K562 (cell line): ENCODE measurements around the gene HBEGF. TPM values are rescaled to one million over a fixed set of nuclear protein-coding genes. Genes with fewer than 3 reads are reported as not detected.

ENCODE experiments used
- BACH1 ChIP-seq: fragments of 200-800 bp; sonication (Bioruptor generic); IDR thresholded peaks from 2 replicates; pipeline ENCODE4 v1.6.1; 2016; ENCODE audit warnings: missing genetic modification characterization, missing compliant biosample characterization
- FOXA1 ChIP-seq: fragments of 450-650 bp; IDR thresholded peaks from 2 replicates; pipeline ENCODE4 v1.6.1; 2016; ENCODE audit warnings: mild to moderate bottlenecking, borderline replicate concordance
- KDM4B ChIP-seq, 2 experiments: fragments of 450-650 bp in 1 of 2; sonication (generic) in 1 of 2; IDR thresholded peaks; 2 replicates each; pipeline ENCODE4 v1.6.1; 2016 to 2017; ENCODE audit warnings: borderline replicate concordance in 2 of 2, antibody characterized with exemption in 1 of 2, low read depth in 1 of 2, mild to moderate bottlenecking in 1 of 2
- NR4A1 ChIP-seq, 2 experiments: fragments of 250-450 bp in 1 of 2; fragments of 450-650 bp in 1 of 2; sonication (Bioruptor Pico) in 1 of 2; IDR thresholded peaks; 2 replicates each; pipeline versions ENCODE4 v1.4.0 to v1.6.1; 2016 to 2020; ENCODE audit warnings: mild to moderate bottlenecking in 2 of 2, missing compliant biosample characterization in 1 of 2, missing genetic modification characterization in 1 of 2, moderate library complexity in 1 of 2
- TCF7L2 ChIP-seq: fragments of 150-350 bp; IDR thresholded peaks from 2 replicates; pipeline ENCODE4 v1.6.1; 2016; ENCODE audit warnings: low read depth, mild to moderate bottlenecking, low read length, moderate library complexity
- ZBTB40 ChIP-seq, 2 experiments: fragments of 450-650 bp in 1 of 2; sonication (generic) in 1 of 2; formaldehyde crosslinking in 1 of 2; IDR thresholded peaks; 2 replicates each; pipeline versions ENCODE4 v1.7.1 to v1.9.0; 2016 to 2022; ENCODE audit warnings: inconsistent platforms in 1 of 2, mild to moderate bottlenecking in 1 of 2, missing genetic modification reagents in 1 of 2
- ZMIZ1 ChIP-seq, 2 experiments: fragments of 150-350 bp in 1 of 2; IDR thresholded peaks; 2 replicates each; pipeline ENCODE4 v1.6.1; 2012 to 2016; ENCODE audit warnings: low read depth in 2 of 2, low read length in 2 of 2, mild to moderate bottlenecking in 1 of 2, moderate library complexity in 1 of 2
- ZNF707 ChIP-seq: fragments of 250-450 bp; sonication (Bioruptor Pico); conservative IDR thresholded peaks from 2 replicates; pipeline ENCODE4 v1.8.0; 2022; ENCODE audit warnings: inconsistent platforms, mild to moderate bottlenecking, moderate library complexity
- polyA plus RNA-seq, 8 experiments: library from polyadenylated mRNA; depleted of rRNA in 4 of 8; stranded (reverse) in 5 of 8; unstranded in 3 of 8; fragments of >200 nt; fragmentation: Nextera tagmentation in 2 of 8; fragmentation: Illumina TruSeq in 1 of 8; extraction: Ambion mirVana in 2 of 8; extraction: Trizol in 1 of 8; gene quantifications; 2 replicates each; pipeline versions ENCODE4 v1.2.1 to v1.2.3, GENCODE V29; 2011 to 2014; ENCODE audit warnings: inconsistent platforms in 1 of 8, missing spikeins in 1 of 8
- total RNA-seq, 7 experiments: library from RNA; depleted of rRNA in 6 of 7; stranded (reverse); fragments of >200 nt in 6 of 7; fragmentation: Illumina TruSeq in 2 of 7; extraction: Trizol in 2 of 7; gene quantifications; 2 replicates each; pipeline versions ENCODE4 v1.2.1 to v1.2.3, GENCODE V29; 2011 to 2021; ENCODE audit warnings: low replicate concordance in 1 of 7

HBEGF gene
- total and polyA plus RNA-seq, 9 of the 15 experiments (the other 6 are each of a cell fraction or from before 2014, with no cell fraction given), result 0.11 to 1.1 (median 0.60) TPM

GRCh38 chr5:140311011-140311467 lies 35.4 kb downstream of the HBEGF start (continued):
- TF ChIP-seq ZMIZ1 (IDR thresholded peaks at IDR 0.05; ENCODE audit: low read depth in 2 of 2, low read length in 2 of 2) (no peak), TCF7L2 (no peak), ZBTB40 (IDR thresholded peaks at IDR 0.05) (no peak), ZBTB40 (CRISPR knock-in tag; IDR thresholded peaks at IDR 0.05) (no peak), BACH1 (tag) (0 out of 2 replicates have a peak, but pooled peaks have one; percentile 29), FOXA1 (no peak), ZNF707 (no peak), NR4A1 (CRISPR knock-in tag; IDR thresholded peaks at IDR 0.05) (no peak), NR4A1 (tag; IDR thresholded peaks at IDR 0.05) (no peak), KDM4B (IDR thresholded peaks at IDR 0.05; ENCODE audit: borderline replicate concordance in 2 of 2, low read depth in 1 of 2) (no peak)
